BLaER1 treated with 17β-estradiol and CSF1 and Interleukin-3, amounts not matched to agents 10 nM and 100 nM (cell line): ENCODE data around the gene ZNF337.
"Not testable (repeated sequence)": the region's sequence is repeated elsewhere in the genome, so short reads cannot be mapped to it uniquely, and the experiment has no call there.

Experiments used
- H3K27ac ChIP-seq, 11 experiments: shearing (Covaris generic); formaldehyde crosslinking; 2 replicates each; pipeline ENCODE4 v1.8.1; 2022
- H3K27me3 ChIP-seq, 11 experiments: shearing (Covaris generic); formaldehyde crosslinking; 2 replicates each; pipeline ENCODE4 v1.8.1; 2022
- H3K36me3 ChIP-seq, 11 experiments: shearing (Covaris generic); formaldehyde crosslinking; 2 replicates each; pipeline ENCODE4 v1.8.1; 2022
- H3K4me1 ChIP-seq, 10 experiments: shearing (Covaris generic); formaldehyde crosslinking; 2 replicates each; pipeline ENCODE4 v1.8.1; 2022
- H3K4me2 ChIP-seq, 11 experiments: shearing (Covaris generic); formaldehyde crosslinking; 2 replicates each; pipeline ENCODE4 v1.8.1; 2022
- H3K4me3 ChIP-seq, 10 experiments: shearing (Covaris generic); formaldehyde crosslinking; 2 replicates each; pipeline ENCODE4 v1.8.1; 2022
- H3K9ac ChIP-seq, 11 experiments: shearing (Covaris generic); formaldehyde crosslinking; 2 replicates each; pipeline ENCODE4 v1.8.1; 2022
- H3K9me3 ChIP-seq, 11 experiments: shearing (Covaris generic); formaldehyde crosslinking; replicated peaks in 1 of 11; 2 replicates each; pipeline ENCODE4 v1.8.1; 2022
- H4K20me1 ChIP-seq, 11 experiments: shearing (Covaris generic); formaldehyde crosslinking; 2 replicates each; pipeline ENCODE4 v1.8.1; 2022
- Cebpa-rat ChIP-seq, 11 experiments: shearing (Covaris generic); IDR thresholded peaks; 2 replicates each; pipeline ENCODE4 v1.8.1; 2022

The ZNF337 gene

DNA sequence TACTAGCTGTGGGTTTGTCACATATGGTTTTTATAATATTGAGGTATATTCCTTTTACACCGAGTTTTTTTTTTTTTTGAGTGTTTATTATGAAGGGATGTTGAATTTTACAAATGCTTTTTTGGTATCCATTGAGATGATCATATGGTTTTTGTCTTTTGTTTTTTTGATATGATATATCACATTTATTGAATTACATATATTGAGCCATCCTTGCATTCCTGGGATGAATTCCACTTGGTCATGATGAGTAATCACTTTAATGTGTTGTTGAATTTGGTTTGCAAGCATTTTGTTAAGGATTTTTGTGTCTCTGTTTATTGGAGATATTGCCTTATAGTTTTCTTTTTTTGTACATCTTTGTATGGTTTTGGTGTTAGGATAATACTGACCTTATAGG is 3.3 kb upstream of the ZNF337 start:
- Histone ChIP-seq H3K4me1 (peaks cover 6 to 25% (median 17%) of the 10 kb centered on the region in 10 experiments), H3K36me3 (peaks cover 0 to 5% (median 0%) of the 10 kb centered on the region in 11 experiments; a peak in 2 of 22 replicates), H4K20me1 (no peaks in the 10 kb centered on the region), H3K27ac (no peak overlapping the region), H3K4me2 (no peak overlapping the region), H3K9ac (no peak overlapping the region), H3K4me3 (no peak overlapping the region), H3K9me3 (peaks cover 17 to 46% (median 32%) of the 10 kb centered on the region in 11 experiments), H3K27me3 (no peaks in the 10 kb centered on the region)
- TF ChIP-seq Cebpa-rat (IDR thresholded peaks at IDR 0.05): no peak

DNA sequence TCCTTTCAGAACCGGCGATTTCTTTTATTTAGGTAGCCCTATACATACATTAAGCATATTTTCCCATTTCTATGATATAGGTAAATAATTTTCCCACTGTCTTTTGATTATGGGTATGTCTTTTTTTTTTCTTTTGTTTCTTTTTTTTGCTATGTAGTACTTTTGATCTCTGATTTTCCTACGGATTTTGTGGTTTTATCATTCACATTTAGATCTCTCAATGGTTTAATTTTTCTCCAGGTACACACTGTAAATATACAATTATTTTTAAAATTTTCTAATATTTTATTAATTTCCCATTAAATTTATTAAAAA is 436 bp upstream of the ZNF337 start:
- H3K27ac ChIP-seq: peak overlapping the region; percentile 82 to 95 (median 93); a peak in 18 of 22 replicates
- H3K4me1 ChIP-seq: peaks cover 6 to 50% (median 21%) of the 10 kb centered on the region in 10 experiments
- peaks cover 0 to 8% (median 4%) of the 10 kb centered on the region in 11 experiments; a peak in 10 of 22 replicates for H3K36me3 ChIP-seq
- peaks cover 0 to 8% (median 0%) of the 10 kb centered on the region in 11 experiments; a peak in 2 of 22 replicates for H4K20me1 ChIP-seq
- H3K27me3 ChIP-seq: no peaks in the 10 kb centered on the region
- H3K4me3 ChIP-seq: peak overlapping the region; percentile 81 to 96 (median 90)
- no peak for TF ChIP-seq Cebpa-rat (IDR thresholded peaks at IDR 0.05)
- peak overlapping the region; percentile 89 to 97 (median 95) for H3K9ac ChIP-seq
- peak overlapping the region; percentile 29 to 94 (median 60); a peak in 18 of 22 replicates for H3K4me2 ChIP-seq
- H3K9me3 ChIP-seq: peaks cover 16 to 31% (median 26%) of the 10 kb centered on the region in 11 experiments

DNA sequence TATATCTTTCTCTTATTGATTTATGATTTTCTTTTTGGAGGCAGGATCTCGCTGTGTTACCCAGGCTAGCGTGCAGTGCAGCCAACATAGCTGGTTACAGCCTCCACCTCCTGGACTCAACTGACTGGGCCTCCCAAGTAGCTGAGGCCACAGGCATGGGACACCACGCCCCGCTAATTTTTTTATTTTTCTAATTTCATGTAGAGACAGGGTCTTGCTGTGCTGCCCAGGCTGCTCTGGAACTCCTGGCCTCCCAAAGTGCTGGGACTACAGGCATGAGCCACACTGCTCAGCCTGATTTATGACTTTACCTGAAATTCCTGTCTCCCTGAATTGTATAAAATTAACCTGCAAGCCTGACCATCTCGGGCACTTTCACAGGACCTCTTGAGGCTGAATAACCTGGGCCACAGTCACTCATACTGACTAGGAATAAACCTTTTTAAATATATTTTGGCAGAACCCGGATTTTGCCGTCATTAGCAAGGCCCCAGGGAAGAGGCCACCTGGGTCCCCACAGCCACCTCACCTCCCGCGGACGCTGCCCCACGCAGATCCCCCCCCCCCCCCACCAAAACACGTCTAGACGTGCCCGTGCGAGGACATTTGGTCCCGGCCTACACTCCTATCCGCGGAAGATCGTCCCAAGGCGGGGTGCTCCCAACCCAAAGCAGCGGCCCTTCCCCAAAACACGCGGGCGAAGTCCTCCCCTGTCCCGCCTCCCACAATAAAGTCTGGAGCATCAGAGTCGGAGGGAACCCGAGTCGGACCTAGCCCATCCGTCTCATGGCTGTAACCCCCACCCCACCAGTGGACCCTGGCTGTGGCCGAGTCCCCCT is 902 bp downstream of the ZNF337 start:
- no peak for TF ChIP-seq Cebpa-rat (IDR thresholded peaks at IDR 0.05)
- H3K9me3 ChIP-seq: peaks cover 9 to 18% (median 14%) of the 10 kb centered on the region in 11 experiments
- peak overlapping the region; percentile 81 to 96 (median 90) for H3K4me3 ChIP-seq
- H3K27ac ChIP-seq: peak overlapping the region; percentile 82 to 95 (median 93)
- peaks cover 5 to 19% (median 14%) of the 10 kb centered on the region in 11 experiments; a peak in 14 of 22 replicates for H3K36me3 ChIP-seq
- H4K20me1 ChIP-seq: peaks cover 0 to 13% (median 0%) of the 10 kb centered on the region in 11 experiments; a peak in 2 of 22 replicates
- peak overlapping the region; percentile 80 to 100 (median 88) for H3K4me2 ChIP-seq
- peak overlapping the region; percentile 89 to 97 (median 95) for H3K9ac ChIP-seq
- H3K4me1 ChIP-seq: peaks cover 6 to 50% (median 21%) of the 10 kb centered on the region in 10 experiments
- H3K27me3 ChIP-seq: no peaks in the 10 kb centered on the region

DNA sequence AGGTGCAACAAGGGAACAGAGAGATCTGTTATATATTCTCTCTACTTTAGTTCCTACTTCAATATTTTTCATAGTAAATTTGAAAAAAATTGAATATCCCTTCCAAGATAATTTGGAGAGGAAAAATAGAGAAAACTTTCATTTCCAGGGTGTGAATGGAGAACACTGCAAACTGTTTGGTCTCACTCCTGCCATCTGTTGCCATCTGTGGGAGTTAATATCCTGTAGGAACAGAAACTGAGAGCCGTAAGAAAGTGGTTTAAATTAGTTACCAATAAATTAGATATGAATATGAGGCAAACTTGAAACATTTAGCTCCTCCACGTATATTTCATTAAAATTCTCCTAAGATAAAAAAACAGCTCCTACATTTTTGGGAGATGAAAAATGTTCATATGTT is 4.2 kb downstream of the ZNF337 start:
- H3K4me3 ChIP-seq: no peak overlapping the region
- no peak for TF ChIP-seq Cebpa-rat (IDR thresholded peaks at IDR 0.05)
- H4K20me1 ChIP-seq: peaks cover 0 to 19% (median 0%) of the 10 kb centered on the region in 11 experiments; a peak in 4 of 22 replicates
- H3K9me3 ChIP-seq: no peaks in the 10 kb centered on the region
- H3K27ac ChIP-seq: no peak overlapping the region
- H3K27me3 ChIP-seq: no peaks in the 10 kb centered on the region
- no peak overlapping the region for H3K9ac ChIP-seq
- peaks cover 5 to 40% (median 21%) of the 10 kb centered on the region in 11 experiments; a peak in 15 of 22 replicates for H3K36me3 ChIP-seq
- H3K4me1 ChIP-seq: peaks cover 6 to 38% (median 18%) of the 10 kb centered on the region in 10 experiments
- H3K4me2 ChIP-seq: no peak overlapping the region; a peak in 1 of 22 replicates

DNA sequence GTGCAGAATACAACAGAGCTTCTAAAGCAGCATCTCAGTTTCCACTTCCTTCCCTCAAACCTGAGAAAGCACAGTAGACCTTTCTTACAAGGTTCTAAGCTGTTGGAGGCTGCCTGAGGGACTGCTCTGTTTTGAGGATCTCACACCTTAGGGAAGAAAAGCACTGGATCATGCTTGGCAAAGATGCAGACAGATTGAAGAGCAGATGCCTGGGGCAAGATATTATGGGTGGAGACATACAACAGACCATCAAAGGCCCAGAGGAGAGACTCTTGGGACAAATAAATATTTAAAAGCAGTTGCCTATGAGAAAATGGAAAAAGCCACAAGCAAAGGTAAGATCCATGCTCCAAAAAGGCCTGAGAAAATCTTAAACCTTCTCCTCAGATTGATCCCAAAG is 6.2 kb downstream of the ZNF337 start:
- no peak overlapping the region for H3K4me3 ChIP-seq
- H3K27ac ChIP-seq: no peak overlapping the region
- H3K36me3 ChIP-seq: peaks cover 14 to 53% (median 22%) of the 10 kb centered on the region in 11 experiments; a peak in 19 of 22 replicates
- peaks cover 4 to 22% (median 13%) of the 10 kb centered on the region in 11 experiments; a peak in 12 of 22 replicates for H4K20me1 ChIP-seq
- TF ChIP-seq Cebpa-rat (IDR thresholded peaks at IDR 0.05): no peak
- no peak overlapping the region for H3K9ac ChIP-seq
- H3K27me3 ChIP-seq: no peaks in the 10 kb centered on the region
- H3K9me3 ChIP-seq: no peaks in the 10 kb centered on the region
- H3K4me1 ChIP-seq: peaks cover 17 to 37% (median 30%) of the 10 kb centered on the region in 10 experiments
- no peak overlapping the region for H3K4me2 ChIP-seq

DNA sequence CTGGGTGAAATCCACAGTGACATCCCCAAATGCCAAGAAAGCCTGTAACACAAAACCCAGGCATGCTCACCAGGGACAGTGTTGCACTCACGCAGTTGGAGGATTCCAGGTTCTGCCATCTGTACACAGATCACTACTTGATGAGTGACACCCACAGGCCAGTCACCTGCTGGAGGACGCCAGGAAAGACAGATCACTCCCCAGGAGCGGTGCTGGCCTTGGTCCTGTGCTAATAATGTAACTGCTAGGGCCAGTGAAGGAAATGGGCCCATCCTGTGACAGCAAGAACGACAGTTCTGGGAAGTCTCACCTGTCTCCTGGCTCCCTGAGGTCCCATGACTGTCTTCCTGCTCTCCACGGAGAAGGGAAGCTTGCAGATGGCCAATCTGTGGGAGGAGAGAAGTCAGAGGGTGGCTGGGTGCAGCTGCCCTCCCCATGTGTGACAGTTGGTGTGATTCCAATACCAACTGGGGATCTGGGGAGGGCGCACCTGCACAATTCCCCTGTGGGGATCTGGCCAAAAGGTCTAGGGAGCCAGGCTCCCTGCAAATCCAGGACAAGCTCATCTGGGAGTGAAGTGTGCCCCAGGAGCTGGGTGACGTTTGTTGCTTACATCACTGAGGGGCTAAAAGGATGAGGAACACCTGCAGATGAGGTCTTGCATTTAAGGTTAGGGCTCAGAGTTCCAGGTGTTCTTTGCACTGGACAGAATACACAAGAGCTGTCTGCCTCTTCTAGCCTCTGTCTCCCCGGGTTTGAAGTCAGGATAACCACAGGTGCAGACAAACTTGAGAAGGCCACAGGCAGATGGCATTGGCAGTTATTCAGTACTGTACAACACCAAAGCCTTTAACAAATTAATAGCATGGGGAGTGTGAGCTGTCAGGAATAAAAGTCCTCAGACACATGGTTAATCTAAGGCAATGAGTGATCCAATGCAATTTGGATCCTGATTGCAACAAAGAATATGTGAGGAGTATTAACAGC is 10.3 kb downstream of the ZNF337 start:
- H3K4me1 ChIP-seq: peaks cover 5 to 33% (median 19%) of the 10 kb centered on the region in 10 experiments; a peak in 17 of 20 replicates
- peak overlapping the region in 9 of 11 experiments; percentile 18 to 86 (median 69); a peak in 17 of 22 replicates for H3K4me2 ChIP-seq
- H3K27me3 ChIP-seq: no peaks in the 10 kb centered on the region
- peaks cover 0 to 24% (median 15%) of the 10 kb centered on the region in 11 experiments; a peak in 11 of 22 replicates for H4K20me1 ChIP-seq
- H3K36me3 ChIP-seq: peaks cover 14 to 70% (median 33%) of the 10 kb centered on the region in 11 experiments
- H3K9ac ChIP-seq: peak overlapping the region in 3 of 11 experiments; percentile 10 to 43 (median 15); a peak in 3 of 22 replicates
- TF ChIP-seq Cebpa-rat (IDR thresholded peaks at IDR 0.05): no peak
- no peak overlapping the region for H3K4me3 ChIP-seq
- peak overlapping the region in 3 of 11 experiments; percentile 24 to 50 (median 34); a peak in 4 of 22 replicates for H3K27ac ChIP-seq
- peaks cover 0 to 5% (median 0%) of the 10 kb centered on the region in 11 experiments; a peak in 1 of 22 replicates for H3K9me3 ChIP-seq

DNA sequence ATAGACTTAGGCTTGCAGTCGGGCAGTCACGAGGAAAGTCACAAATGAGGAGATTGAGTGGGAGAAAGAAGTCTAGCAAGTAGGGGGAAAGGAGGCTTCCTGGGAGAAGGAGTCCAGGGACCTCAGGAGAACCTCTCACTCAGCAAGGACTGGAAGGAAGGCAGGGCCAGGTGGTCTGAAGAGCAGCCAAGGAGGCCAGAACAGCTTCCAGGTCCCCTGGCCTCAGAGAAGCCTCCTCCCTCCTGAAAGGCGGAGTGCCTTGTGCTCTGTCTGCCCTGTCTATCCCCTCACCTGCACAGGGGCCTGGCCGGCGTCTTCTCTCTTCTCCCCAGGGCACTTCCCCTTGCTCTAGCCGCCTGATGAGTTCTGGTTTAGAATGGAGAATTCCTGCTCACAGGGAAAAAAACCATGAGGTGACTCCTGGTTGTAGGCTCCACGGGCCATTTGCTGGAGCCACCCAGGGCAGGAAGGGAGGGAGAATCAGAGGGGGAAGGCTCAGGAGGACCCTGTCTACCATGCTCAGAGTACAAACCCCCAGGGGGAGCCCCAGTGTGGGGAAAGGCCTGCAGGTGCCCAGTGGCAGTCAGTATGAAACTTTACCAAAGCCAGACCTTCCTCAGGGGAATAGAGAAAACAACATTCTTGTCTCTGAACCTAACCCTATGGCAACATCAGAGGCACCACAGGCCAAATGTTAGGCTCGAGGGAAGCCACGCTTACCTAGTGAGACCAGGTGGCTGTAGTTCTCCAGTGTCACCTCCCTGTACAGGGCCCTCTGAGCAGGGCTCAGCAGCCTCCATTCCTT is 11.2 kb downstream of the ZNF337 start:
- peak overlapping the region in 9 of 11 experiments; percentile 18 to 86 (median 69); a peak in 17 of 22 replicates for H3K4me2 ChIP-seq

DNA sequence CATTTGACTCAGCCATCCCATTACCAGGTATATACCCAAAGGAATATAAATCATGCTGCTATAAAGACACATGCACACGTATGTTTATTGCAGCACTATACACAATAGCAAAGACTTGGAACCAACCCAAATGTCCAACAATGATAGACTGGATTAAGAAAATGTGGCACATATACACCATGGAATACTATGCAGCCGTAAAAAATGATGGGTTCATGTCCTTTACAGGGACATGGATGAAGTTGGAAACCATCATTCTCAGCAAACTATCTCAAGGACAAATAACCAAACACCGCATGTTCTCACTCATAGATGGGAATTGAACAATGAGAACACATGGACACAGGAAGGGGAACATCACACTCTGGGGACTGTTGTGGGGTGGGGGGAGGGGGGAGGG is 12.8 kb downstream of the ZNF337 start:
- not testable (repeated sequence) for H3K4me2 ChIP-seq, H3K27ac ChIP-seq, H3K4me3 ChIP-seq, H3K9me3 ChIP-seq, H3K27me3 ChIP-seq, H3K9ac ChIP-seq
- H4K20me1 ChIP-seq: peaks cover 0 to 17% (median 15%) of the 10 kb centered on the region in 11 experiments; a peak in 11 of 22 replicates
- H3K36me3 ChIP-seq: peaks cover 24 to 68% (median 44%) of the 10 kb centered on the region in 11 experiments
- peaks cover 5 to 33% (median 19%) of the 10 kb centered on the region in 10 experiments; a peak in 17 of 20 replicates for H3K4me1 ChIP-seq

More for the DNA sequence above, 11.2 kb downstream of the ZNF337 start:
- H3K27ac ChIP-seq: peak overlapping the region in 4 of 11 experiments; percentile 2 to 50 (median 29); a peak in 4 of 22 replicates
- H3K36me3 ChIP-seq: peaks cover 21 to 71% (median 42%) of the 10 kb centered on the region in 11 experiments
- TF ChIP-seq Cebpa-rat (IDR thresholded peaks at IDR 0.05): no peak
- H3K4me3 ChIP-seq: no peak overlapping the region
- H3K9me3 ChIP-seq: peaks cover 0 to 5% (median 0%) of the 10 kb centered on the region in 11 experiments; a peak in 1 of 22 replicates
- H3K9ac ChIP-seq: peak overlapping the region in 4 of 11 experiments; percentile 7 to 43 (median 12); a peak in 3 of 22 replicates
- H3K27me3 ChIP-seq: no peaks in the 10 kb centered on the region
- peaks cover 5 to 33% (median 19%) of the 10 kb centered on the region in 10 experiments; a peak in 17 of 20 replicates for H3K4me1 ChIP-seq
- peaks cover 0 to 24% (median 15%) of the 10 kb centered on the region in 11 experiments; a peak in 11 of 22 replicates for H4K20me1 ChIP-seq
